ENCODE measurements around the gene NAXD.
A peak's percentile ranks its signal among the peaks of the same experiment; 100 is the strongest.
"Not testable (repeated sequence)": the region's sequence is repeated elsewhere in the genome, so short reads cannot be mapped to it uniquely, and the experiment has no call there.

Gene NAXD

GRCh38 chr13:110665491-110666254 is 50.3 kb downstream of the NAXD start:
- no peak for DNase-seq

GRCh38 chr13:110666255-110666533 is 50.8 kb downstream of the NAXD start:
- DNase-seq: no peak

GRCh38 chr13:110669036-110669435 is 53.7 kb downstream of the NAXD start:
- DNase-seq: no peak

- not testable (repeated sequence) for DNase-seq
Measured at GRCh38 chr13:110669814-110670213, 54.5 kb downstream of the NAXD start.

GRCh38 chr13:110676595-110677587 is 61.5 kb downstream of the NAXD start:
- DNase-seq: no peak

GRCh38 chr13:110677731-110678545 is 62.6 kb downstream of the NAXD start:
- DNase-seq: peak; percentile 20

- DNase-seq: no peak
Measured at GRCh38 chr13:110680852-110681251, 65.5 kb downstream of the NAXD start.

GRCh38 chr13:110681868-110682550 is 66.7 kb downstream of the NAXD start:
- DNase-seq: no peak

GRCh38 chr13:110682746-110683145 is 67.4 kb downstream of the NAXD start:
- DNase-seq: no peak

GRCh38 chr13:110683203-110683883 is 68.0 kb downstream of the NAXD start:
- DNase-seq: no peak

GRCh38 chr13:110683921-110684320 is 68.6 kb downstream of the NAXD start:
- DNase-seq: no peak

- no peak for DNase-seq
Measured at GRCh38 chr13:110684388-110685056, 69.2 kb downstream of the NAXD start.

- DNase-seq: peak; percentile 92
Measured at GRCh38 chr13:110685305-110686020, 70.1 kb downstream of the NAXD start.

- no peak for DNase-seq
Measured at GRCh38 chr13:110687736-110688135, 72.4 kb downstream of the NAXD start.

- DNase-seq: no peak
Measured at GRCh38 chr13:110689041-110689440, 73.7 kb downstream of the NAXD start.

Measured in EL (cell line).